Caco-2 (cell line): ENCODE measurements around the gene NOM1. TPM values are rescaled to one million over a fixed set of nuclear protein-coding genes. Genes with fewer than 3 reads are reported as not detected.
"Not testable (repeated sequence)": the region's sequence is repeated elsewhere in the genome, so short reads cannot be mapped to it uniquely, and the experiment has no call there.

Experiments
- BruUV-seq: library from RNA; stranded (reverse); fragments of 400-500 nt; replicated peaks from 2 replicates; lab custom pipeline; 2021; lab: Mats Ljungman, UMichigan
- CTCF ChIA-PET: fragments of 300-600 bp; sonication (Branson Sonifier 250); formaldehyde crosslinking; loops from one replicate; lab custom pipeline; 2022; ENCODE audit warnings: antibody characterized with exemption; lab: Charles Lee
- POLR2A ChIA-PET: fragments of 300-600 bp; sonication (Branson Sonifier 250); formaldehyde crosslinking; loops from one replicate; lab custom pipeline; 2022; ENCODE audit warnings: antibody characterized with exemption; lab: Charles Lee
- DNase-seq, 2 experiments: peaks; one replicate each; pipeline versions ENCODE4 v3.0.0 to v3.0.0-alpha.2; 2020 to 2022
- H3K27me3 ChIP-seq: replicated peaks from 2 replicates; pipeline ENCODE4 v1.6.0; 2011; ENCODE audit warnings: low read length; ENCODE audit not compliant: control insufficient read depth, insufficient read depth
- H3K36me3 ChIP-seq: 2 replicates; pipeline ENCODE4 v1.5.1; 2011; ENCODE audit warnings: low read length; ENCODE audit not compliant: control insufficient read depth, insufficient read depth
- H3K4me1 ChIP-seq: fragments of 250-450 bp; sonication (Bioruptor Pico); 2 replicates; pipeline ENCODE4 v1.5.1; 2020; ENCODE audit warnings: mild to moderate bottlenecking
- H3K4me3 ChIP-seq: 2 replicates; pipeline ENCODE4 v1.5.1; 2011; ENCODE audit warnings: low read depth, mild to moderate bottlenecking, control low read depth, low read length
- H3K9me3 ChIP-seq: fragments of 250-450 bp; sonication (Bioruptor Pico); 2 replicates; pipeline ENCODE4 v1.5.1; 2020; ENCODE audit warnings: mild to moderate bottlenecking, moderate library complexity
- H3K27ac Mint-ChIP-seq: one replicate; pipeline ENCODE4 v1.8.0; 2022; ENCODE audit warnings: mixed read lengths; ENCODE audit not compliant: unreplicated experiment
- H3K27me3 Mint-ChIP-seq: one replicate; pipeline ENCODE4 v1.8.0; 2022; ENCODE audit warnings: mixed read lengths; ENCODE audit not compliant: insufficient read depth, unreplicated experiment
- H3K36me3 Mint-ChIP-seq: one replicate; pipeline ENCODE4 v1.8.0; 2022; ENCODE audit warnings: mild to moderate bottlenecking, mixed read lengths; ENCODE audit not compliant: insufficient read depth, unreplicated experiment
- H3K4me1 Mint-ChIP-seq: one replicate; pipeline ENCODE4 v1.8.0; 2022; ENCODE audit warnings: low read depth, mixed read lengths; ENCODE audit not compliant: unreplicated experiment
- H3K4me3 Mint-ChIP-seq: one replicate; pipeline ENCODE4 v1.8.0; 2022; ENCODE audit warnings: mild to moderate bottlenecking, moderate library complexity, mixed read lengths; ENCODE audit not compliant: unreplicated experiment
- H3K9me3 Mint-ChIP-seq: one replicate; pipeline ENCODE4 v1.8.0; 2022; ENCODE audit warnings: mixed read lengths; ENCODE audit not compliant: unreplicated experiment
- intact Hi-C: fragments of 100-400 bp; cut with micrococcal nuclease; formaldehyde crosslinking; loops from one replicate; pipeline ENCODE4 v1.10.0; 2022; ENCODE audit not compliant: unreplicated experiment
- total RNA-seq: library from RNA; stranded (reverse); gene quantifications from 2 replicates; pipeline ENCODE4 v1.2.3, GENCODE V29; 2022
- TF ChIP-seq, protein P1 (sequence below), 2 experiments: fragments of 200-600 bp in 1 of 2; IDR thresholded peaks; 1 replicate in 1 of 2; 2 replicates in 1 of 2; pipeline versions ENCODE4 v1.5.1 to v1.8.0; 2011 to 2022; ENCODE audit warnings: antibody characterized with exemption in 1 of 2, control low read depth in 1 of 2, inconsistent platforms in 1 of 2, low read depth in 1 of 2, low read length in 1 of 2, mild to moderate bottlenecking in 1 of 2, moderate library complexity in 1 of 2; ENCODE audit not compliant: insufficient read depth in 1 of 2, severe bottlenecking in 1 of 2, unreplicated experiment in 1 of 2

Gene NOM1
- total RNA-seq, 1 experiment from 2014 or later, result 37.7 TPM

DNA sequence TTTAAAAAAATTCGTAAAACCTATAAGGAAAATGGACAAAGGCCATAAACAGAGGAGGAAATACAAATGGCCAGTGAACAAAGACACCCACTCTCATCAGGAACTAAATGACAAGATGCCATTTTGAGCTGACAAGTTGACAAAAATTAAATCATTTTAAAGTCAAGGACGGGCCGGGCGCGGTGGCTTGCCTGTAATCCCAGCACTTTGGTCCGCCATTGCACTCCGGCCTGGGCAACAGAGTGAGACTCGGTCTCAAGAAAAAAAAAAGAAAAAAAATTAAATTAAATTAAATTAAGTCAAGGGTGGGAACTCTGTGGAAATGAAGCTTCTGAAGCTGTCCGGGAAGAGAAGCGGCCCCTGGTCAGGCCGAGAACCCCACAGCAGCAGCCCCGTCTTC, 1.2 kb upstream of the NOM1 start:
- peaks cover 2% of the 10 kb centered on the region; the same call in 1 of the 2 replicates for H3K36me3 ChIP-seq
- no peak overlapping the region for H3K4me3 ChIP-seq
- TF ChIP-seq, protein P1, sequence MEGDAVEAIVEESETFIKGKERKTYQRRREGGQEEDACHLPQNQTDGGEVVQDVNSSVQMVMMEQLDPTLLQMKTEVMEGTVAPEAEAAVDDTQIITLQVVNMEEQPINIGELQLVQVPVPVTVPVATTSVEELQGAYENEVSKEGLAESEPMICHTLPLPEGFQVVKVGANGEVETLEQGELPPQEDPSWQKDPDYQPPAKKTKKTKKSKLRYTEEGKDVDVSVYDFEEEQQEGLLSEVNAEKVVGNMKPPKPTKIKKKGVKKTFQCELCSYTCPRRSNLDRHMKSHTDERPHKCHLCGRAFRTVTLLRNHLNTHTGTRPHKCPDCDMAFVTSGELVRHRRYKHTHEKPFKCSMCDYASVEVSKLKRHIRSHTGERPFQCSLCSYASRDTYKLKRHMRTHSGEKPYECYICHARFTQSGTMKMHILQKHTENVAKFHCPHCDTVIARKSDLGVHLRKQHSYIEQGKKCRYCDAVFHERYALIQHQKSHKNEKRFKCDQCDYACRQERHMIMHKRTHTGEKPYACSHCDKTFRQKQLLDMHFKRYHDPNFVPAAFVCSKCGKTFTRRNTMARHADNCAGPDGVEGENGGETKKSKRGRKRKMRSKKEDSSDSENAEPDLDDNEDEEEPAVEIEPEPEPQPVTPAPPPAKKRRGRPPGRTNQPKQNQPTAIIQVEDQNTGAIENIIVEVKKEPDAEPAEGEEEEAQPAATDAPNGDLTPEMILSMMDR (IDR thresholded peaks at IDR 0.05; ENCODE audit: insufficient read depth in 1 of 2, low read depth in 1 of 2, low read length in 1 of 2, severe bottlenecking in 1 of 2, unreplicated experiment in 1 of 2), result no peak
- Mint-ChIP-seq H3K4me3 (no peak overlapping the region), H3K9me3 (no peaks in the 10 kb centered on the region), H3K27ac (no peak overlapping the region), H3K4me1 (peaks cover 20% of the 10 kb centered on the region), H3K36me3 (peaks cover 35% of the 10 kb centered on the region), H3K27me3 (peaks cover 8% of the 10 kb centered on the region)
- no peak for DNase-seq
- no peaks in the 10 kb centered on the region for H3K9me3 ChIP-seq
- ChIA-PET POLR2A (no interaction called here), CTCF (no interaction called here)
- peaks cover 4% of the 10 kb centered on the region for H3K4me1 ChIP-seq
- no TSS peak for BruUV-seq
- intact Hi-C loops, result no loop called here
- H3K27me3 ChIP-seq, result no peaks in the 10 kb centered on the region

DNA sequence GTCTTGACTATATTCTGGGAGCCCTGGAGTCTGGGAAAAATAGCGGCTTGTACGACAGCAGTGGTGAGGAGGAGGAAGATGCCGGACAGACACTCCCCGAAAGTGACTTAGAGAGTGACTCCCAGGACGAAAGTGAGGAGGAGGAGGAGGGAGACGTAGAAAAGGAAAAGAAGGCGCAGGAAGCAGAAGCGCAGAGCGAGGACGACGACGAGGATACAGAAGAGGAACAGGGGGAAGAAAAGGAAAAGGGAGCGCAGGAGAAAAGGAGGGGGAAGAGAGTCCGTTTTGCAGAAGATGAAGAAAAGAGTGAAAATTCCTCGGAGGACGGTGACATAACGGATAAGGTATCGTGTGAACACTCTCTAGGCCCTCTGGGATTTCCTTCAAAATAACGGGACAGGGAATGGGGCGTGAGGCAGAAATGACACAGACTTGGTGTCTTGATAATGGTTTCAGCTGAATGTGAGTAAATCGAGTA, 908 bp downstream of the NOM1 start:
- peak overlapping the region; percentile 39 for H3K27ac Mint-ChIP-seq
- BruUV-seq, result no TSS peak
- Histone ChIP-seq H3K27me3 (no peaks in the 10 kb centered on the region), H3K4me3 (peak overlapping the region; percentile 98), H3K36me3 (peaks cover 4% of the 10 kb centered on the region; the same call in 1 of the 2 replicates), H3K4me1 (peaks cover 4% of the 10 kb centered on the region), H3K9me3 (no peaks in the 10 kb centered on the region)
- no peaks in the 10 kb centered on the region for H3K9me3 Mint-ChIP-seq
- ChIA-PET POLR2A (no interaction called here), CTCF (interaction anchor here (0.6 to 1.3 kb wide), 2 partner anchors 36 to 274 kb away, joined by 3 read pairs; no protein-coding TSS in a partner anchor)
- TF ChIP-seq, protein P1 (IDR thresholded peaks at IDR 0.05; ENCODE audit: insufficient read depth in 1 of 2, low read depth in 1 of 2, low read length in 1 of 2, severe bottlenecking in 1 of 2, unreplicated experiment in 1 of 2), result no peak
- H3K4me3 Mint-ChIP-seq, result peak overlapping the region; percentile 88
- intact Hi-C loops, result no loop called here
- H3K36me3 Mint-ChIP-seq, result peaks cover 56% of the 10 kb centered on the region
- peaks cover 3% of the 10 kb centered on the region for H3K27me3 Mint-ChIP-seq
- DNase-seq, result no peak
- H3K4me1 Mint-ChIP-seq, result peaks cover 20% of the 10 kb centered on the region

DNA sequence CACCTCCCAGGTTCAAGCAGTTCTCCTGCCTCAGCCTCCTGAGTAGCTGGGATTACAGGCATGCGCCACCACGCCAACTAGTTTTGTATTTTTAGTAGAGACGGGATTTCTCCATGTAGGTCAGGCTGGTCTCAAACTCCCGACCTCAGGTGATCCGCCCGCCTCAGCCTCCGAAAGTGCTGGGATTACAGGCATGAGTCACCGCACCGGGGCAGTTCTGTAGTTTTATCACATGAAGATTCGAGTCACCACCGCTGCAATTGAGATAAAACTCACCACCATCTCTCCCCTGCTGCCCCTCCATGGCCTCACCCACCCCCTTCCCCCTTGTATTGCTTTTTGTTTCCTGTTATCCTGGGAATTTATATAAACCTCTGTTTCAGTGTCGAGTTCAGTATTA, 3.7 kb downstream of the NOM1 start:
- DNase-seq, H3K27me3 ChIP-seq, H3K36me3 ChIP-seq, BruUV-seq, intact Hi-C loops, H3K27me3 Mint-ChIP-seq, H3K9me3 Mint-ChIP-seq, H3K9me3 ChIP-seq, POLR2A ChIA-PET, CTCF ChIA-PET, H3K4me3 Mint-ChIP-seq, H3K27ac Mint-ChIP-seq, H3K4me3 ChIP-seq, H3K4me1 ChIP-seq: not testable (repeated sequence)
- Mint-ChIP-seq H3K36me3 (peaks cover 76% of the 10 kb centered on the region), H3K4me1 (peaks cover 14% of the 10 kb centered on the region)
